Caco-2 (cell line): Measurements from ENCODE around the gene MLLT11. TPM values are rescaled to one million over a fixed set of nuclear protein-coding genes. Genes with fewer than 3 reads are reported as not detected.

Experiments
- BruUV-seq: library from RNA; stranded (reverse); fragments of 400-500 nt; replicated peaks from 2 replicates; lab custom pipeline; 2021; lab: Mats Ljungman, UMichigan
- CTCF ChIA-PET: fragments of 300-600 bp; sonication (Branson Sonifier 250); formaldehyde crosslinking; loops from one replicate; lab custom pipeline; 2022; ENCODE audit warnings: antibody characterized with exemption; lab: Charles Lee
- POLR2A ChIA-PET: fragments of 300-600 bp; sonication (Branson Sonifier 250); formaldehyde crosslinking; loops from one replicate; lab custom pipeline; 2022; ENCODE audit warnings: antibody characterized with exemption; lab: Charles Lee
- DNase-seq, 2 experiments: peaks; one replicate each; pipeline versions ENCODE4 v3.0.0 to v3.0.0-alpha.2; 2020 to 2022
- H3K27me3 ChIP-seq: replicated peaks from 2 replicates; pipeline ENCODE4 v1.6.0; 2011; ENCODE audit warnings: low read length; ENCODE audit not compliant: control insufficient read depth, insufficient read depth
- H3K36me3 ChIP-seq: 2 replicates; pipeline ENCODE4 v1.5.1; 2011; ENCODE audit warnings: low read length; ENCODE audit not compliant: control insufficient read depth, insufficient read depth
- H3K4me1 ChIP-seq: fragments of 250-450 bp; sonication (Bioruptor Pico); 2 replicates; pipeline ENCODE4 v1.5.1; 2020; ENCODE audit warnings: mild to moderate bottlenecking
- H3K4me3 ChIP-seq: 2 replicates; pipeline ENCODE4 v1.5.1; 2011; ENCODE audit warnings: low read depth, mild to moderate bottlenecking, control low read depth, low read length
- H3K9me3 ChIP-seq: fragments of 250-450 bp; sonication (Bioruptor Pico); 2 replicates; pipeline ENCODE4 v1.5.1; 2020; ENCODE audit warnings: mild to moderate bottlenecking, moderate library complexity
- H3K27ac Mint-ChIP-seq: one replicate; pipeline ENCODE4 v1.8.0; 2022; ENCODE audit warnings: mixed read lengths; ENCODE audit not compliant: unreplicated experiment
- H3K27me3 Mint-ChIP-seq: one replicate; pipeline ENCODE4 v1.8.0; 2022; ENCODE audit warnings: mixed read lengths; ENCODE audit not compliant: insufficient read depth, unreplicated experiment
- H3K36me3 Mint-ChIP-seq: one replicate; pipeline ENCODE4 v1.8.0; 2022; ENCODE audit warnings: mild to moderate bottlenecking, mixed read lengths; ENCODE audit not compliant: insufficient read depth, unreplicated experiment
- H3K4me1 Mint-ChIP-seq: one replicate; pipeline ENCODE4 v1.8.0; 2022; ENCODE audit warnings: low read depth, mixed read lengths; ENCODE audit not compliant: unreplicated experiment
- H3K4me3 Mint-ChIP-seq: one replicate; pipeline ENCODE4 v1.8.0; 2022; ENCODE audit warnings: mild to moderate bottlenecking, moderate library complexity, mixed read lengths; ENCODE audit not compliant: unreplicated experiment
- H3K9me3 Mint-ChIP-seq: one replicate; pipeline ENCODE4 v1.8.0; 2022; ENCODE audit warnings: mixed read lengths; ENCODE audit not compliant: unreplicated experiment
- intact Hi-C: fragments of 100-400 bp; cut with micrococcal nuclease; formaldehyde crosslinking; loops from one replicate; pipeline ENCODE4 v1.10.0; 2022; ENCODE audit not compliant: unreplicated experiment
- total RNA-seq: library from RNA; stranded (reverse); gene quantifications from 2 replicates; pipeline ENCODE4 v1.2.3, GENCODE V29; 2022
- TF ChIP-seq, protein P1 (sequence below), 2 experiments: fragments of 200-600 bp in 1 of 2; IDR thresholded peaks; 1 replicate in 1 of 2; 2 replicates in 1 of 2; pipeline versions ENCODE4 v1.5.1 to v1.8.0; 2011 to 2022; ENCODE audit warnings: antibody characterized with exemption in 1 of 2, control low read depth in 1 of 2, inconsistent platforms in 1 of 2, low read depth in 1 of 2, low read length in 1 of 2, mild to moderate bottlenecking in 1 of 2, moderate library complexity in 1 of 2; ENCODE audit not compliant: insufficient read depth in 1 of 2, severe bottlenecking in 1 of 2, unreplicated experiment in 1 of 2

MLLT11 gene
- total RNA-seq, 1 experiment from 2014 or later = 0.95 TPM

DNA sequence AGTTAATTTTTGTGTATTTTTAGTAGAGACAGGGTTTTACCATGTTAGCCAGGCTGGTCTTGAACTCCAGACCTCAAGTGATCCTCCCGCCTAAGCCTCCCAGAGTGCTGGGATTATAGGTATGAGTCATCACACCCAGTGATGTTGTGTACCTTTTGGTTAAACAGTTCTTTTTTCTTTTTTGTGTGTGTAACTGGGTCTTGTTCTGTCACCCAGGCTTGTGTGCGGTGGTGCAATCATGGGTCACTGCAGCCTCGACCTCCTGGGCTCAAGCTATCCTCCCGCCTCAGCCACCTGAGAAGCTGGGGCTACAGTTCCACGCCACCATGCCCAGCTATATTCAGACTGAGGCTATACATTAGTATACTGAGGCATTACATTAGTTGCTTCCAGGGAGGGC, 48.1 kb downstream of the MLLT11 start:
- CTCF ChIA-PET = no interaction called here
- H3K4me3 Mint-ChIP-seq = no peak overlapping the region
- DNase-seq = no peak
- Histone ChIP-seq H3K27me3 (no peaks in the 10 kb centered on the region), H3K4me1 (no peaks in the 10 kb centered on the region), H3K36me3 (no peaks in the 10 kb centered on the region), H3K4me3 (no peak overlapping the region), H3K9me3 (no peaks in the 10 kb centered on the region)
- no peaks in the 10 kb centered on the region for H3K27me3 Mint-ChIP-seq
- H3K9me3 Mint-ChIP-seq = no peaks in the 10 kb centered on the region
- H3K4me1 Mint-ChIP-seq = no peaks in the 10 kb centered on the region
- H3K36me3 Mint-ChIP-seq = no peaks in the 10 kb centered on the region
- H3K27ac Mint-ChIP-seq = no peak overlapping the region
- BruUV-seq = no TSS peak
- intact Hi-C loops = no loop called here
- POLR2A ChIA-PET = no interaction called here
- TF ChIP-seq, protein P1, sequence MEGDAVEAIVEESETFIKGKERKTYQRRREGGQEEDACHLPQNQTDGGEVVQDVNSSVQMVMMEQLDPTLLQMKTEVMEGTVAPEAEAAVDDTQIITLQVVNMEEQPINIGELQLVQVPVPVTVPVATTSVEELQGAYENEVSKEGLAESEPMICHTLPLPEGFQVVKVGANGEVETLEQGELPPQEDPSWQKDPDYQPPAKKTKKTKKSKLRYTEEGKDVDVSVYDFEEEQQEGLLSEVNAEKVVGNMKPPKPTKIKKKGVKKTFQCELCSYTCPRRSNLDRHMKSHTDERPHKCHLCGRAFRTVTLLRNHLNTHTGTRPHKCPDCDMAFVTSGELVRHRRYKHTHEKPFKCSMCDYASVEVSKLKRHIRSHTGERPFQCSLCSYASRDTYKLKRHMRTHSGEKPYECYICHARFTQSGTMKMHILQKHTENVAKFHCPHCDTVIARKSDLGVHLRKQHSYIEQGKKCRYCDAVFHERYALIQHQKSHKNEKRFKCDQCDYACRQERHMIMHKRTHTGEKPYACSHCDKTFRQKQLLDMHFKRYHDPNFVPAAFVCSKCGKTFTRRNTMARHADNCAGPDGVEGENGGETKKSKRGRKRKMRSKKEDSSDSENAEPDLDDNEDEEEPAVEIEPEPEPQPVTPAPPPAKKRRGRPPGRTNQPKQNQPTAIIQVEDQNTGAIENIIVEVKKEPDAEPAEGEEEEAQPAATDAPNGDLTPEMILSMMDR (IDR thresholded peaks at IDR 0.05; ENCODE audit: insufficient read depth in 1 of 2, low read depth in 1 of 2, low read length in 1 of 2, severe bottlenecking in 1 of 2, unreplicated experiment in 1 of 2) = no peak

DNA sequence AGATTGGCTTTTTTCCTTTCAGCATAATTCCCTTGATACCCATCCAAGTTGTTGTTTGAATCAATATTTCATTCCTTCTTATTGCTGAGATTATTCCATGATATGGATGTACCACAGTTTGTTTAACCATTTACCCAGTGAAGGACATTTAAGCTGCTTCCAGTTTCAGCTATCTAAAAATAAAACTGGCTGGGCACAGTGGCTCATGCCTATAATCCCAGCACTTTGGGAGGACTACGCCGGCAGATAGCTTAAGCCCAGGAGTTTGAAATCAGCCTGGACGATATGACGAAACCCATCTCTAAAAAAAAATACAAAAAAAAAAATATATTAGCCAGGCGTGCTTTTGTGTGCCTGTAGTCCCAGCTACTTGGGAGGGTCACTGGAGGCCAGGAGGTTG, 53.7 kb downstream of the MLLT11 start:
- Histone ChIP-seq H3K36me3 (no peaks in the 10 kb centered on the region), H3K4me1 (no peaks in the 10 kb centered on the region), H3K9me3 (no peaks in the 10 kb centered on the region), H3K27me3 (no peaks in the 10 kb centered on the region), H3K4me3 (no peak overlapping the region)
- ChIA-PET POLR2A (interaction anchor here (0.6 kb wide), 1 partner anchor 76 kb away, joined by 3 read pairs; the partner anchor contains the start of gene VPS72), CTCF (no interaction called here)
- no peaks in the 10 kb centered on the region for H3K4me1 Mint-ChIP-seq
- DNase-seq = no peak
- TF ChIP-seq, protein P1 (IDR thresholded peaks at IDR 0.05; ENCODE audit: insufficient read depth in 1 of 2, low read depth in 1 of 2, low read length in 1 of 2, severe bottlenecking in 1 of 2, unreplicated experiment in 1 of 2) = no peak
- H3K36me3 Mint-ChIP-seq = no peaks in the 10 kb centered on the region
- H3K4me3 Mint-ChIP-seq = no peak overlapping the region
- H3K27me3 Mint-ChIP-seq = no peaks in the 10 kb centered on the region
- no peak overlapping the region for H3K27ac Mint-ChIP-seq
- no TSS peak for BruUV-seq
- intact Hi-C loops = no loop called here
- H3K9me3 Mint-ChIP-seq = no peaks in the 10 kb centered on the region

Other genes starting within 250 kb of the MLLT11 start
- gene ARNT, start 183.8 kb upstream of the MLLT11 start, total RNA-seq = 33.8 and 36.1 TPM in 2 replicates
- gene CTXND2, start 173.3 kb upstream of the MLLT11 start, total RNA-seq = not detected in 2 replicates
- gene SETDB1, start 134.0 kb upstream of the MLLT11 start, total RNA-seq = 45.0 and 46.7 TPM in 2 replicates
- gene CERS2, start 85.6 kb upstream of the MLLT11 start, total RNA-seq = 360 and 379 TPM in 2 replicates
- 30.0 and 42.5 TPM in 2 replicates for gene ANXA9, start 78.1 kb upstream of the MLLT11 start, total RNA-seq
- 15.6 and 16.9 TPM in 2 replicates for gene MINDY1, start 53.5 kb upstream of the MLLT11 start, total RNA-seq
- 24.2 and 24.3 TPM in 2 replicates for gene PRUNE1, start 51.9 kb upstream of the MLLT11 start, total RNA-seq
- 1.9 and 2.3 TPM in 2 replicates for gene BNIPL, start 23.8 kb upstream of the MLLT11 start, total RNA-seq
- 4.8 and 6.7 TPM in 2 replicates for gene C1orf56, start 12.6 kb upstream of the MLLT11 start, total RNA-seq
- gene CDC42SE1, start 775 bp upstream of the MLLT11 start, total RNA-seq = 58.7 and 59.4 TPM in 2 replicates
- gene GABPB2, start 10.4 kb downstream of the MLLT11 start, total RNA-seq = 2.0 and 2.6 TPM in 2 replicates
- gene SEMA6C, start 86.2 kb downstream of the MLLT11 start, total RNA-seq = 2.8 and 3.7 TPM in 2 replicates
- not detected in 2 replicates for gene TNFAIP8L2, start 96.3 kb downstream of the MLLT11 start, total RNA-seq
- 4.0 and 5.0 TPM in 2 replicates for gene LYSMD1, start 105.5 kb downstream of the MLLT11 start, total RNA-seq
- 52.1 and 53.6 TPM in 2 replicates for gene SCNM1, start 105.7 kb downstream of the MLLT11 start, total RNA-seq
- gene TMOD4, start 115.6 kb downstream of the MLLT11 start, total RNA-seq = 0.84 and 1.3 TPM in 2 replicates
- 80.1 and 86.0 TPM in 2 replicates for gene VPS72, start 129.8 kb downstream of the MLLT11 start, total RNA-seq
- gene PIP5K1A, start 138.2 kb downstream of the MLLT11 start, total RNA-seq = 88.6 and 95.1 TPM in 2 replicates
- 250 and 253 TPM in 2 replicates for gene PSMD4, start 194.3 kb downstream of the MLLT11 start, total RNA-seq
- gene ZNF687, start 221.9 kb downstream of the MLLT11 start, total RNA-seq = 23.9 and 30.2 TPM in 2 replicates